ENCODE results near the gene SPRING1.

SPRING1 gene

GRCh38 chr12:116736962-116737773, 701 bp downstream of the SPRING1 start:
- TF ChIP-seq CTCF (conservative IDR thresholded peaks at IDR 0.05) (no peak), ZFX (IDR thresholded peaks at IDR 0.05) (no peak)
- H3K27ac ChIP-seq = peak overlapping the region; percentile 68

GRCh38 chr12:116735951-116736599, 1.8 kb downstream of the SPRING1 start:
- no peak for TF ChIP-seq ZFX (IDR thresholded peaks at IDR 0.05)
- TF ChIP-seq CTCF (conservative IDR thresholded peaks at IDR 0.05) = no peak
- H3K27ac ChIP-seq = no peak overlapping the region

GRCh38 chr12:116735084-116735483, 2.8 kb downstream of the SPRING1 start:
- no peak overlapping the region for H3K27ac ChIP-seq
- no peak for TF ChIP-seq CTCF (conservative IDR thresholded peaks at IDR 0.05)
- TF ChIP-seq ZFX (IDR thresholded peaks at IDR 0.05) = no peak

- TF ChIP-seq ZFX (IDR thresholded peaks at IDR 0.05) (no peak), CTCF (conservative IDR thresholded peaks at IDR 0.05) (no peak)
- no peak overlapping the region for H3K27ac ChIP-seq
Measured at GRCh38 chr12:116734156-116734768, 3.6 kb downstream of the SPRING1 start.

GRCh38 chr12:116731801-116732200, 6.1 kb downstream of the SPRING1 start:
- H3K27ac ChIP-seq = no peak overlapping the region
- TF ChIP-seq CTCF (conservative IDR thresholded peaks at IDR 0.05) (no peak), ZFX (IDR thresholded peaks at IDR 0.05) (no peak)

- TF ChIP-seq ZFX (IDR thresholded peaks at IDR 0.05) (no peak), CTCF (conservative IDR thresholded peaks at IDR 0.05) (no peak)
- no peak overlapping the region for H3K27ac ChIP-seq
Measured at GRCh38 chr12:116727891-116728290, 10.0 kb downstream of the SPRING1 start.

- no peak overlapping the region for H3K27ac ChIP-seq
- TF ChIP-seq CTCF (conservative IDR thresholded peaks at IDR 0.05) (no peak), ZFX (IDR thresholded peaks at IDR 0.05) (no peak)
Measured at GRCh38 chr12:116727261-116727660, 10.6 kb downstream of the SPRING1 start.
